Endometrium (tissue), 2 donors: Measurements from ENCODE around the gene ARSA.
A peak's percentile ranks its signal among the peaks of the same experiment; 100 is the strongest.
"Not testable (repeated sequence)": the region's sequence is repeated elsewhere in the genome, so short reads cannot be mapped to it uniquely, and the experiment has no call there.

Source experiments
- FAIRE-seq: peaks from 2 replicates; lab custom pipeline; 2012; peaks lifted over from hg19 to GRCh38; lab: Jason Lieb, UNC
- donor health status: control.
- donor health status: control.

The ARSA gene

DNA sequence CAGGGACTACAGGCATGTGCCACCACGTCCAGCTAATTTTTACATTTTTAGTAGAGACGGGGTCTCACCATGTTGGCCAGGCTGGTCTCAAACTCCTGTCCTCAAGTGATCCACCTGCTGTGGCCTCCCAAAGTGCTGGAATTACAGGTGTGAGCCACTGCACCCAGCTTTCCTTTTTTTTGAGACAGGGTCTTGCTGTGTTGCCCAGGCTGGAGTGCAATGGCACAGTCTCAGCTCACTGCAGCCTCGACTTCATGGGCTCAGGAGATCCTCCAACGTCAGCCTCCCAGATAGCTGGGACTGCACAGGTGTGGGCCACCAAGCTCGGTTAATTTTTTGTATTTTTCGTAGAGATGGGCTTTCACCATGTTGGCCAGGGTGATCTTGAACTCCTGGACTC lies 26.7 kb upstream of the ARSA start:
- not testable (repeated sequence) for FAIRE-seq

DNA sequence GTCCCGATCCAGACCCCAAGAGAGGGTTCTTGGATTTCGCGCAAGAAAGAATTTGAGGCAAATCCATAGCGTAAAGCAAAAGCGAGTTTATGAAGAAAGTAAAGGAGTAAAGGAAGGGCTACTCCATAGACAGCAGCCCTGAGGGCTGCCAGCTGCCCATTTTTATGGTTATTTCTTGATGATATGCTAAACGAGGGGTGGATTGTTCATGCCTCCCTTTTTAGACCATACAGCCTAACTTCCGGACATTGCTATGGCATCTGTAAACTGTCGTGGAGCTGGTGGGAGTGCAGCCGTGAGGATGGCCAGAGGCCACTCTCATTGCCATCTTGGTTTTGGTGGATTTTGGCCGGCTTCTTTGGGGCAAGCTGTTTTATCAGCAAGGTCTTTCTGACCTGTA lies 25.3 kb upstream of the ARSA start:
- FAIRE-seq, result no peak

DNA sequence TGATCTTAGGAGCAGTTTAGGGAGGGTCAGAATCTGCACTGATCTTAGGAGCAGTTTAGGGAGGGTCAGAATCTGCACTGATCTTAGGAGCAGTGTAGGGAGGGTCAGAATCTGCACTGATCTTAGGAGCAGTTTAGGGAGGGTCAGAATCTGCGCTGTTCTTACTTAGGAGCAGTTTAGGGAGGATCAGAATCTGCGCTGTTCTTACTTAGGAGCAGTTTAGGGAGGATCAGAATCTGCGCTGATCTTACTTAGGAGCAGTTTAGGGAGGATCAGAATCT lies 15.8 kb upstream of the ARSA start:
- FAIRE-seq, result peak; percentile 86

DNA sequence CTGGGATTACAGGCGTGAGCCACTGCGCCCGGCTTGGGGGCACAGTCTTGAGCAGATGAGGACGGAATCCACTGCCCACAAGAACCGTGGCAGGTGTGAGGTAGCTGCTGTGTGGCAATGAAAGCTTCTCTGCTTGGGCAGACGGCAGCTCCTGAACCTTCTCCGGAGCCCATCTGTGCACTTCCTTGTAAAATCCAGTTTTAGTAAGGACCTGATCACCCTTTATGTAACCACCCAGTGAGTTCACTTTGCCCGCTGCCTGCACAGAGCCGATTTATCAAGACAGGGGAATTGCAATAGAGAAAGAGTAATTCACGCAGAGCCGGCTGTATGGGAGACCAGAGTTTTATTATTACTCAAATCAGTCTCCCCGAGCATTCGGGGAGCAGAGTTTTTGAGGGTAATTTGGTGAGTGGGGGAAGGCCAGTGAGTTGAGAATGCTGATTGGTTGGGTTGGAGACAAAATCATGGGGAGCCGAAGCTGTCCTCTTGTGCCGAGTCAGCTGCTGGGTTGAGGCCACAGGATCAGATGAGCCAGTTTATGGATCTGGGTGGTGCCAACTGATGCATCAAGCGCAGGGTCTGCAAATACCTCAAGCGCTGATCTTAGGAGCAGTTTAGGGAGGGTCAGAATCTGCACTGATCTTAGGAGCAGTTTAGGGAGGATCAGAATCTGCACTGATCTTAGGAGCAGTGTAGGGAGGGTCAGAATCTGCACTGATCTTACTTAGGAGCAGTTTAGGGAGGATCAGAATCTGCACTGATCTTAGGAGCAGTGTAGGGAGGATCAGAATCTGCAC lies 15.3 kb upstream of the ARSA start:
- FAIRE-seq, result not testable (repeated sequence)

DNA sequence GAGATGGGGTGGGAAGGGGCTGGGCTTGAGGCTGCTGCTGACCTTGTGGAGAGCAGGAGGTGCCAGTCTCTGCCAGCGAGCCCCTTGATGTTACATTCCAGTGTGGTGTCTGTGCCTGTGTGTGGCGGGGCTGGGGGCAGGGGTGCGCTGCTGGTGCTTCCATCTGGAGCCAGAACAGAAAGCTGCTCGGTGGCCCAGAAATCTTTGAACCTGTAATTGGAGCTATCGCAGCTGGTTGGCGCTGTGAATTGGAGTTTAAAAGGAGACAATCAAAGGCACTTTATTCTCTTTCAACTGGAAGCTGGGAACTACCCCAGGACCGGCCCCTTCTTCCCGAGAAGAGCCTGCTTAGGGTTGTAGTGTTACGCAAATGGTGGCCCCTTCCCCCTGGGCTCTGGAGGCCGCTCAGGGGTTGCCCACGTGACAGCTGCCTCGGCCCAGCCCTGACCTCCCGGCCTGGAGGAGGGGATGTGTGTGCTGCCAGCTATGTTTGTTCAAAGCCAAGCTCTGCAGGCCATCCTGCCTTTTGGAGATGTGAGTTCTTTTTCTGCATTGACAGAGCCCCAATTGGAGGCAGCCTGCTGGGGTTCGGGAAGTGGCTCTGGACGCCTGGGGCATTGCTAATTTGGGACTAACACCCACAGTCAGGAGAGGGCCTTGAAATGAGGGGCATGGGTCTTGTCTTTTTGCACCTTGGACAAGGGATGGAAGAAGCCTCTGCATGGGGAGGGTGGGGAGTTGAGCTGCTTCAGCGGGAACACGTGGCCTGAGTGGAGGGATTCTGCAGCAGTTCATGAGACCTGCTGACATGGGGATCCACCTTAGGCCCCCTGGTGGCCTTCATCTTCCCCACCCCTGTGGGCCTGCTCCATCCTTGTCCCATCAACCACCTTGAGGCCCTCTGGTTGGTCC lies 14.0 kb upstream of the ARSA start:
- no peak for FAIRE-seq

DNA sequence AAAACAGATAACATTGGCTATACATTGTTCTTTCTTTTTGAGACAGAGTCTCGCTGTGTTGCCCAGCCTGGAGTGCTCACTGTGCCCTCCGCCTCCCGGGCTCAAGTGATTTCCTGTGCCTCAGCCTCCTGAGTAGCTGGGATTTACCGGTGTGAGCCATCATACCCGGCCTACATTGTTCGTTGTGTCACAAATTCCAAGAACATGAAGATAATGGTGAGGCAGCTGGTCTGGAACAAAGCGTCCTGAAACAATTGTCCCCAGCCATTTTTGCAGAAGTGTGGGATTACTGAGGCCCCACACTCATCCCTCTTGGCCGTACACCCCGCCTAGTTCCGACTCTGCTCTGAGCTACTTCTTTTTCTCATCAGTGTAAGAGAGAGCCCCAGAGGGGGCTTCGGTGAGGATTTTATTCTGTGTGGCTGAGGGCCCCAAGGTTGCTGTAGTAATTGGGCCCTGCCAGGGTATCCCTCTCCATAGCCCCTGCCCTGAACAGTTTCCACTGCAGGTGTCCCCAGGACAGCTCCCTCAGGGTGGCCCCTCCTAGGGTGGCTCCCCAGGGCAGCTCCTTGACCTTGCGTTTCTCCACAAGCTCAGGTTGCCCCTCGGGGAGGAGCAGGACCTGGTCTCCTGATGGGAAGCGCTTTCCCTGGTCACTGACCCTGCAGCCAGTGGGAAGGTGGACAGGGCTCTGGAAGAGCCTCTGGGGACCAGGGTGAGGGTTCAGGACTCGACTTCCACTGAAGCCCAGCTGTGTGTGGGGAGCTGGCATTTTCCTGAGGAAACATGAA lies 13.1 kb upstream of the ARSA start:
- FAIRE-seq, result no peak

DNA sequence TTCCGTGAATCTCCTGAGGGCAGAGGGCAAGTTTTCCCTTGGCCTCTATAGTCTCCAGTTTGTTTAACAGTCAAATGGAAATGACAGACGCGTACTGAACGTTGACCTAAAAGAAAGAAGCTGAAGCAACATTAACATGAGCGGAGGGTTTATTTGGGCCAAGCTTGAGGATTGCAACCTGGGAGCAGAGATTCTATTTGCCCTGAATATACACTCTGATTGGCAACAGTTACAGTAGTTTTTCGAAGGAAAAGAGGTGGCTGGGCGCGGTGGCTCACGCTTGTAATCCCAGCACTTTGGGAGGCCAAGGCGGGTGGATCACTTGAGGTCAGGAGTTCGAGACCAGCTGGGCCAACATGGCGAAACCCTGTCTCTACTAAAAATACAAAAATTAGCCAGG lies 12.3 kb upstream of the ARSA start:
- not testable (repeated sequence) for FAIRE-seq

DNA sequence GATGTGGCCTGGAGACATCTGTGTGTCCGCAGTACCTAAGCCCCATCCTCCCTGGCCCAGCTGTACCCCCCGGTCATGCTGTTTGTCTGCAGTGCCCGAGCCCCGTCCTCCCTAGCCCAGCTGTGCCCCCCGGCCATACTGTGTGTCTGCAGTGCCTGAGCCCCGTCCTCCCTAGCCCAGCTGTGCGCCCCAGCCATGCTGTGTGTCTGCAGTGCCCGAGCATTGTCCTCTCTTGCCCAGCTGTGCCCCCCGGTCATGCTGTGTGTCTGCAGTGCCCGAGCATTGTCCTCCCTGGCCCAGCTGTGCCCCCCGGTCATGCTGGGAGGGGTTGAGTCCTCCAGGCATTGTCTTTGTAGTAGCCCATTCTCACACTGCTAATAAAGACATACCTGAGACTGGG lies 7.6 kb upstream of the ARSA start:
- no peak for FAIRE-seq

DNA sequence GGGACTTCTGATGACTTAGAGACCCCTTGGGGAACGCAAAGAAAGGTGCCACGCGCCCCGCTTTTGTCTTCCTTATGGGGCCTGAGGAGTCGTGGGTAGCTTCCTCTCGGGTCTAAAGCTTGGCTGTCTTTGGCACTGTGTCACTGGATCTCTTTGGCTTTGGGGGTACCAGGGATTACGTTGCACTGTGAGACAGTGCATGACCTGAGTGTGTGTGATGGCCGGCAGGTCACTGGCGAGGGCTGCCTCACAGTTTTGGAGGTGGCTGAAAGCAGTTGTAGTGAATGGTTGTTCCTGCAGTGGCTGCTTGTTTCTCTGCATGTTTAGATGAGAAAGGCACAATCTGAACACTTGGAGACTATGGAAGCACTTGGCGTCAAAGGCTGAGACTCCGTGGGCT lies 5.8 kb upstream of the ARSA start:
- no peak for FAIRE-seq

DNA sequence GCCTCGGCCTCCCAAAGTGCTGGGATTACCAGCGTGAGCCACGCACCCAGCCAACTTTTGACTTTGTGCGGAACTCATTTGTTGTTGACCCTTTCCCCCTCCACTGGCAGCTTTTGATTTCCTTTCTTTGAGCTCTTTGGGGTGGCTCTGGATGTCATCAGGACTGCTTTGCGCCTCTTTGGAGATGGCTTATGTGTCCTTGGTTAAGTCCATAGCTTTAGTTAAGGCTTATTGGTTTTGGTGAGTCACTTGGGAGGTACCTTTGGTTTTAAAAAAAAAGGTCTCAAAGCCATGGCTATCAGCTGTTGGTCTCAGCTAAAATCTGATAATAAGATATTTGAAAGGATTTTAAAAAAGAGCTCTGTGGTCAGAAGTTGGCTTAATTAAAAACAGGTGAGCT lies 5.1 kb upstream of the ARSA start:
- FAIRE-seq, result no peak

DNA sequence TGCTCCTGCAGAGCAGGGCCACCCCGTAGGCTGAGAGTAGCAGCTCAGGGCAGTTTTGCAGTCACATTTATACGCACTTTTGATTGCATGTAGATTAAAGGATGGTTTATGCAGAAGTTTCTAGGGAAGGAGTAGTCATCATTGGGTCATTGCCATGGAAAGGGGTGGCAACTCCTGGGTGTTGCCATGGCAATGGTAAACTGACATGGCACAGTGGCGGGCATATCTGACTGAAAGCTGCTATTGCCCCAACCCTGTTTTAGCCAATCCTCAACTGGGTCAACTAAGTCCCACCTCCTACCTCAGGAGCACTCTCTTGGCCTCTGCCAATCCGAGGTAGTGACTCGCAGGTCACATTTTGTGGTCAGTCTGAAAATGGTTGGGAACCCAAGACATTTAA lies 2.4 kb upstream of the ARSA start:
- FAIRE-seq, result no peak

DNA sequence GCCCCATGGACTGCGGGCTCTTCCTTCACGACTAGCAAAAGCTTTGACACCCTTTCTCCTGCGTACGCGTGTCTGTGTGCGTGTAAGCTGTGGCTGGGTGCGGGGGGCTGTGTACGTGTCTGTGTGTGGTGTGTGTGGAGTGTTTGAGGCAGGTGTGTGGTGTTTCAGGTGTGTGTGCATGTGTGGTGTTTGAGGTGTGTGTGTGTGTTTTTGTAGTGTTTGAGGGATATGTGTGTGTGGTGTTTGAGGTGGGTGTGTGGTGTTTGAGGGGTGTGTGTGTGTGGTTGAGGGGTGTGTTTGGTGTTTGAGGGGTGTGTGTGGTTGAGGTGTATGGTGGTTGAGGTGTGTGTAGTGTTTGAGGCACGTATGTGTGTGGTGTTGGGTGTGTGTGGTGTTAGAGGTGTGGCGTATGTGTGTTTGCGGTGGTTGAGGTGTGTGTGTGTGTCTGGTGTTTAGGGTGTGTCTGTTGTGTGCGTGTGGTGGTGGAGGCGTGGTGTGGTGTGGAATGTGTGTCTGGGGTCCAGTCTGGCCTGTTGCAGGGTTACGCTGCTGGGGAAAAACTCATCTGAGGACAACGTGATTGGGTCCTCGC lies 687 bp upstream of the ARSA start:
- no peak for FAIRE-seq

DNA sequence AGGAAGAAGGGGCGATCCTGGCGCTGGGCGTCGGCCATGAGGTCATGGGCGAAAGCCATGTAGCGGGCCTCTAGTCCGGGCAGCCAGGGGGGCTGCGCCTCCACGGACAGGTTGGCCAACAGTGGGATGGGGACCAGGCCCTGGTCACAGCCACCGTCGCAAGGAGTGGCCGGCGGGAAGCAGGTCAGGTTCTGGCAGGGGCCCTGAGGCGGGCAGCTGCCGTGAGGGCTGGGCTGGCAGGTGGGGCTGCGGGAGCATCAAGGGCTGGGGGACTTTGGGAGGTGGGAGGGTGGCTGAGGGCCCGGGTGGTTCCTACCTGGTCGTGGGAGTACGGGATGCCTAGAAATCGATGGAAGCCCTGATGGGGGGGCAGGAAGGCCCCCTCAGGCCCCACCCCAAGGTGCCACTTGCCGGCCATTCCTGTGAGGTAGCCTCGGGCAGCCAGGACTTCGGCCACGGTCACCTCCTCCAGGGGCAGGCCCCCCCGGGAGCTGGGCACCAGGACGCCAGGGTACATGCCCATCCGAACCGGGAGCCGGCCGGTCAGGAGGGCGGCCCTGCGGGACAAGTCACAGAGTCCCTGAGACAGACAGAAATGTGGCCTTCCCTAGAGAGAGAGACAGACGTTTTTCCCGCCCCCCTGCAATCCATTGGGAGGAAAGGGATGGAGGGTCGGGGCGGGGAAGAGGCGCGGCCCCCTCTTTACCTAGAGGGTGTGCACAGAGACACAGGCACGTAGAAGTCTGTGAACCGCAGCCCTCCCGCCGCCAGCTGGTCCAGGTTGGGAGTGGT lies 906 bp downstream of the ARSA start:
- no peak for FAIRE-seq

DNA sequence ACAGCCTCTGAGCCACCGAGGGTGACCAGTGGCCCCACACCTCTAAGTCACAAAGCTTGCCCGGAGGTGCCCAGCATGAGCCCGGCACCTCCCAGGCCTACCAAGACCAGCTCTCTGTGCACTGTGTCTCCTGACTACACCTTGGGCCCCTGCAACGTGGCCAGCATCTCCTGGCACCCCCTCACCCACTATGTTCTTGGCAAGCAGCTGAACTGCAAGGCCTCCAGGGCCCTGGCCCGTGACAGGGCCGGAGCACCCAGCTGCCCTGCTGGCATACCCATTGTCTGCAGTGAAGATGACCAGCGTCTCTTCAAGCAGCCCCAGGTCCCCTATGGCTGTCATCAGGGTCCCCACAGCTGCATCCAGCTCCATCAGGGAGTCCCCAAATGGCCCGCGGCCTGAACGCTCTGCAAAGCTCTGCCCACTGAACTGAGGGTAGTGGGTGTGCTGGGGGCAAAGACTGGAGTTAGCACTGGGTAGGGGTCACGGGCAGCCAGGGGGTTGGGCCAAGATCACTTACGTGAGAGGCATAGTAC lies 1.6 kb downstream of the ARSA start:
- no peak for FAIRE-seq

DNA sequence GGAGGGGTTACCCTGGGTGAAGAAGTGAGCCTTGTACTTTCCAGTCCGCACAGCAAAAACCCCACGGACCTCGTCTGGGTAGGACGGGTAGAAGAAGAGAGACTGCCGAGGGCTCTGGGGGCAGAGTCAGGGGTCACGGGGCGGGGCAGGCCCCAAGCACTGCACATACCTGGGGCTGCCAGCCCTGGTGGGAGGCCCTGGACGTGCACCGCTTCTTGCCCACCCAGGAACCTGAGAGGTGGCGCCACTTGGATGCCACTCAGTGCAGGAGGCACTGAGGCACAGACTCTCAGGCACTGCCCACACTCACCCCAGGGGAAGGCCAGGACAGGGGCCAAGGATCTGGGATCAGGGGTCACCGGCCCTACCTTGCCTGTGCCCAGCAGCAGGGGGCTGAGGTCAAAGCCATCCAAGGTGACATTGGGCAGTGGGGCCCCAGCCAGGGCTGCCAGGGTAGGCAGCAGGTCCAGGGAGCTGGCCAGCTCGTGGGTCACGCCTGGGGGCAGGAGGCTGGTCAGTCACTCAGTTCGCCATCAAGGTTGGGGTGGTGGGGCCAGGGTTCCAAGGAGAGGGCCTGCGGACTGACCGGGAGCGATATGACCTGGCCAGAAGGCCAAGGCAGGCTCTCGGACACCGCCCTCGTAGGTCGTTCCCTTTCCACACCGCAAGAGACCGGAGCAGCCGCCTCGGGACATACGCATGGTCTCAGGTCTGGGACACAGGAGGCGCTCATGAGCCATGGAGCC lies 2.2 kb downstream of the ARSA start:
- FAIRE-seq, result no peak

DNA sequence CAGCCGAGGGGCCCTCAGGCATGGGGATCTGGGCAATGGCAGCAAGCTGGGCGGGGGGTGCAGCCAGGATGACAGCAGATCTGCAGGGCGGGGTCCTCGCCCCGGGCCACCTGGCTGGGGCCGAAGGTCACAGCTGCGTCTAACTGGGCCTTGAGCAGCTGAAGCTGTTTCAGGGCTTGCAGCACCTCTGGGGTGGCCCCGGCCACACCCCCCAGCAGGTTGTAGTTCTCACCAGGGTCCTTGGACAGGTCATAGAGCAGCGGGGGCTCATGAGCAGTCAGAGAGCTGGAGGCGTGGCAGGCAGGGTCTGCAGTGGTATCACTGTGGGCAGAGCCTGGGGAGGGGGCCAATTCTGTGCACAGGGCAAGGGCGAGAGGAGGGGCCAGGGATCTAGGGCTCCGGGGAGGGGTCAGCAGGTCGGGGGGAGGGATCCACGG lies 2.8 kb downstream of the ARSA start:
- no peak for FAIRE-seq

DNA sequence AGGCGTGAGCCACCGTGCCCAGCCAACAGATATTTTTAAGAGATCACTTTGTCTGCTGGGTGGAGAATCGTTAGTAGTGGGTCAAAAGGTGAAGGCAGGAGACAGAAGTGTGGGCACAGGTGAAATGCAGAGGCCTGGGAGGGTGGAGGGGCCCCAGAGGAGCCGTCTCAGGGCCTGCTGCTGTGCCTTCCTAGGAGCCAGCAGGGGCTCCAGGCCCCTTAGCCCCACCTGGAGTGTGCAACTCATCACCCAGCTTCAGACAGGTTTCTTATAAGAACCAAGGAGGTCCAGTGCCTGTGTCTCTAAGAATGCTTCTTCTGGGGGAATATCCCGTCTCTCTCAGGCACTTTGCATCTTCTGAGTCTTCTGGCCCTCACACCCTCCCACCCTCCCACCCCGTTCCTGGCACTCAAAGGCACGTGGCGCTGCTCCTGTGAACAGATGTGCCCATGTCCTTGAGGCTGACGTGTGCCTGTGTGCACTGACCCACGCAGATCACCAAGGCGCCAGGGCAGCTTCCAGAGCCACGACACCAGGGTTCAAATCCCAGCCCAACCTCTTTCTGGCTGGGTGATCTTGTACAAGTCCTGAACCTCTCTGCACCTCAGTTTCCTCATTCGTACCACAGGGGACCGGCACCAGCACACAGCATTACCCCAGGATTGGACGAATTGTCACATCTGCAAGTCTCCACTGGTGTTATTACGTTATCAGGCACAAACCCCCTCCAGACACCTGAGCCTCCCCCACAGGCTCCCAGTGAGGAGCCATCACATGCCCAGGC lies 3.4 kb downstream of the ARSA start:
- FAIRE-seq, result no peak

DNA sequence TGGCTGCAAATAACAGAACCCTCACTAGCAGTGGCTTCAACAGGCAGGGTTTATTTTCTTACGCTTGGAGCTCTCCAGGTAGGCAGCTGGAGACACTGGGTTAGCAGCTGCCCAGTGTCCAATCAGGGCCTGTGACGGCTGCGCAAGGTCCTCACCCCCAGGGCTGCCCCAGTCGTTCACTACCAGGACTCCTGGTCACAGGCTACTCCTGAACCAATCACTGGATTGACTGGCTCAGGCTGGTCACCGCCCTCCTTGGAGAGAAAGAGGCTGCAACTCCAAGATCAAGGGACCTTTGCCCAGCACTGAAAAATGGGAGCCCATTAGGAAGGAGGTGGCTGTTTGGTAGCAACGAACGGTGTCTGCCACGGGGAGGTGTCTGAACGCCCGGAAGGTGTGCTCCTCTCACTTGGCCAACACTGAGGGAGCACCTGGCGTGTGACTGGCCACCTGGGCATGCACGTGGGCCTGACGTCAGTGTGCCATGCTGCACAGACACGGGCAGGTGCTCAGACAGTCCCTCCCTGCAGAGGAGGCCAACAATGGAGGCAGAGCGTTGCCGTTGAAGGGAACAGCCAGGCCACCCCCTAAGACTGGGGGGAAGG lies 5.1 kb downstream of the ARSA start:
- FAIRE-seq, result no peak
